ENCODE measurements around the gene MORN1.

DNA sequence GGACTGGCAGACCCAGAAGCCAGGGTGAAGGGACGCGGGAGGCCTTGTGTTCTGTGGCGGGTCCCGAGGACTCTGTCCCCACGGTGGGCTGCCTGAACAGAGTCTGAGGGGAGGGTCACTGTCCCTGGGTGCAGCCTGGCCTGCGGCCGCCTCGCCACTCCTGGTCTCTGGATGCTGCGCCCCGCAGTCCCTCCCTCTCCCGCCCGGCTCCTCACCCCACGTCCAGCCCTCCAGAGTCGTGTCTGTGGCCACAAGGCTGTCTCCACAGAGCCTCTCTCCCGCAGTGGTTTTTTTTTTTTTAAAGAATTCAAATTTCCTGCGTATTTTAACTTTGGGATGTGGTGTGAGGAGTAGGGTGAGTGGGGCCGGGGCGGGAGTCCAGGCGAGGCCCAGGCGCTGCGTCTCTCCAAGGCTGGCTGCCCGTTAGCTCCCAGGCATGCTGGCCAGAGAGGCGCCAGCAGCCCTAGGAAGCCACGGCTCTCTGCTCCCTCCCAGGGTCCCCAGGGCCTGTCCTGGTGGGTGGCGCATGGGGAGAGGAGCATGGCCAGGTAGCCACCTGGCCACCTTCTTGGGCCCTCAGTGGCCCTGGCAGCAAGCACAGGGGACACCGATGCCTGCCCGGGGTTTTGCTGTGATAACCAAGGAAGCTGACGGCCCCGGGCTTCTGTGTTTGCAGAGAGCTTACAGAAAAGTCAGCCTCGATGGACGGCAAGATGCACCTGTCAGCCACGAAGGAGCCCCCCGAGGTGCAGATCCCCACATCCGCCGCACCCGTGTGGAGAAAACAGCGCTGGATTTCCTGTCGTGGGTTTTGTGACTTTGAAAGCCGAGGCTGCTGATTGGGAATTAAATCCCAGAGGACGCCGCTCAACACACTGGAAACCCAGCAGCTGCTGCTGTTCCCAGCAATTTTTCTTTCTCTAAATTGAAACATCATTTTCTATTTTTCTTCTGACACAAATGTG, 72.8 kb downstream of the MORN1 start:
- TF ChIP-seq, protein P1, sequence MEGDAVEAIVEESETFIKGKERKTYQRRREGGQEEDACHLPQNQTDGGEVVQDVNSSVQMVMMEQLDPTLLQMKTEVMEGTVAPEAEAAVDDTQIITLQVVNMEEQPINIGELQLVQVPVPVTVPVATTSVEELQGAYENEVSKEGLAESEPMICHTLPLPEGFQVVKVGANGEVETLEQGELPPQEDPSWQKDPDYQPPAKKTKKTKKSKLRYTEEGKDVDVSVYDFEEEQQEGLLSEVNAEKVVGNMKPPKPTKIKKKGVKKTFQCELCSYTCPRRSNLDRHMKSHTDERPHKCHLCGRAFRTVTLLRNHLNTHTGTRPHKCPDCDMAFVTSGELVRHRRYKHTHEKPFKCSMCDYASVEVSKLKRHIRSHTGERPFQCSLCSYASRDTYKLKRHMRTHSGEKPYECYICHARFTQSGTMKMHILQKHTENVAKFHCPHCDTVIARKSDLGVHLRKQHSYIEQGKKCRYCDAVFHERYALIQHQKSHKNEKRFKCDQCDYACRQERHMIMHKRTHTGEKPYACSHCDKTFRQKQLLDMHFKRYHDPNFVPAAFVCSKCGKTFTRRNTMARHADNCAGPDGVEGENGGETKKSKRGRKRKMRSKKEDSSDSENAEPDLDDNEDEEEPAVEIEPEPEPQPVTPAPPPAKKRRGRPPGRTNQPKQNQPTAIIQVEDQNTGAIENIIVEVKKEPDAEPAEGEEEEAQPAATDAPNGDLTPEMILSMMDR (IDR thresholded peaks at IDR 0.05) = no peak
- TF ChIP-seq POLR2A (IDR thresholded peaks at IDR 0.05) = no peak
